ENCODE results near the gene GRIA1.

GRIA1 gene

GRCh38 chr5:153491856-153492255, 1.4 kb downstream of the GRIA1 start:
- no peak for DNase-seq (ENCODE audit: low spot score)
- TF ChIP-seq, protein P1, sequence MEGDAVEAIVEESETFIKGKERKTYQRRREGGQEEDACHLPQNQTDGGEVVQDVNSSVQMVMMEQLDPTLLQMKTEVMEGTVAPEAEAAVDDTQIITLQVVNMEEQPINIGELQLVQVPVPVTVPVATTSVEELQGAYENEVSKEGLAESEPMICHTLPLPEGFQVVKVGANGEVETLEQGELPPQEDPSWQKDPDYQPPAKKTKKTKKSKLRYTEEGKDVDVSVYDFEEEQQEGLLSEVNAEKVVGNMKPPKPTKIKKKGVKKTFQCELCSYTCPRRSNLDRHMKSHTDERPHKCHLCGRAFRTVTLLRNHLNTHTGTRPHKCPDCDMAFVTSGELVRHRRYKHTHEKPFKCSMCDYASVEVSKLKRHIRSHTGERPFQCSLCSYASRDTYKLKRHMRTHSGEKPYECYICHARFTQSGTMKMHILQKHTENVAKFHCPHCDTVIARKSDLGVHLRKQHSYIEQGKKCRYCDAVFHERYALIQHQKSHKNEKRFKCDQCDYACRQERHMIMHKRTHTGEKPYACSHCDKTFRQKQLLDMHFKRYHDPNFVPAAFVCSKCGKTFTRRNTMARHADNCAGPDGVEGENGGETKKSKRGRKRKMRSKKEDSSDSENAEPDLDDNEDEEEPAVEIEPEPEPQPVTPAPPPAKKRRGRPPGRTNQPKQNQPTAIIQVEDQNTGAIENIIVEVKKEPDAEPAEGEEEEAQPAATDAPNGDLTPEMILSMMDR (IDR thresholded peaks at IDR 0.05; ENCODE audit: extremely low read depth, missing control alignments), result no peak

- TF ChIP-seq, protein P1 (IDR thresholded peaks at IDR 0.05; ENCODE audit: extremely low read depth, missing control alignments), result peak; percentile 11
- no peak for DNase-seq (ENCODE audit: low spot score)
These were observed 6.4 kb downstream of the GRIA1 start for GRCh38 chr5:153496835-153497234.

- TF ChIP-seq, protein P1 (IDR thresholded peaks at IDR 0.05; ENCODE audit: extremely low read depth, missing control alignments), result no peak
- no peak for DNase-seq (ENCODE audit: low spot score)
These were observed 8.0 kb downstream of the GRIA1 start for GRCh38 chr5:153498516-153498915.

- TF ChIP-seq, protein P1 (IDR thresholded peaks at IDR 0.05; ENCODE audit: extremely low read depth, missing control alignments), result no peak
- no peak for DNase-seq (ENCODE audit: low spot score)
These were observed 9.7 kb downstream of the GRIA1 start for GRCh38 chr5:153500178-153500577.

DNA sequence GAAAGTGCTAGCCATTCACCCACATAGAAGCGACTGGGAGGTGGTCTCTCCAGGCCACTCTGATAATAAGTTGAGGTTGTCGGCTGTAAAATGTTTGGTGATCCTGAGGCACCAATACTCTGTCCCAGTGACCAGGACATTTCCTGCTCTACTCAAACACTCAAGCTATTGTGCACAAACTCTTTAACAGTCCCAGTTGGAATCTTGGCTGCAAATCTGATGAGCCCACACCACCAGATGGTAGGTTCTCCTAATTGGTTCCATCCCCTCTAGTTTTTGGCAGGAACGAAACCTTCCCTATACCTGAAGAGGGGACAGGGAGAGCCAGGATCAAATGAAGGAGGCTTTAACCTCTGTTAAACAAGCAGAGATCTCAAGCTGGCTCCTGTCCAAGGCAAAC, 14.3 kb downstream of the GRIA1 start:
- DNase-seq (ENCODE audit: low spot score), result no peak

GRCh38 chr5:153508700-153509099, 18.2 kb downstream of the GRIA1 start:
- no peak for DNase-seq (ENCODE audit: low spot score)
- TF ChIP-seq, protein P1 (IDR thresholded peaks at IDR 0.05; ENCODE audit: extremely low read depth, missing control alignments), result no peak

More for the DNA sequence above, 14.3 kb downstream of the GRIA1 start:
- TF ChIP-seq, protein P1 (IDR thresholded peaks at IDR 0.05; ENCODE audit: extremely low read depth, missing control alignments), result no peak

DNA sequence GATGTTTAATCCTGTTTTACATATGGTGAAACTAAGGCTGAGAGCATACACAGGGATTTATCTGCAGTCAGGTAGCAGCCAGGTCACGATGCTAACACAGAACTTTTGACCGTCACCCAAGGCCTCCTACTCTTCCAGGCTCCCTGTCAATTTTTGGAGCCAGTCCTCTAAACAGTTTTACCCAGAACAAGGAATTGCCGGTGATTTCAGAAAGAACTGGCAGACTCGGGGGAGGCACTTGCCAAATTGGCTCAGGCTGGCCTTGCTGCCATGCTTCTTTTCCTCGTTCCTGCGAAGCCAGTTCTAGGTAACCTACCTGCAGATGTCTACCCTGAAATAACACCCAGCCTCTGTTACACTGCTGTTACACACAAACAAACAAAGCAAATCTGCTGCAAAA, 21.2 kb downstream of the GRIA1 start:
- TF ChIP-seq, protein P1 (IDR thresholded peaks at IDR 0.05; ENCODE audit: extremely low read depth, missing control alignments), result no peak
- no peak for DNase-seq (ENCODE audit: low spot score)
